K562 (cell line): ENCODE data around the gene ENDOU. TPM values are rescaled to one million over a fixed set of nuclear protein-coding genes. Genes with fewer than 3 reads are reported as not detected.
A peak's percentile ranks its signal among the peaks of the same experiment; 100 is the strongest.

Source experiments
- ATAC-seq: fragments of 200-7000 bp; cut with Tn5 transposase; 3 replicates; pipeline ENCODE4 v1.9.1; 2020; ENCODE audit warnings: moderate library complexity
- BruUV-seq: library from RNA; stranded (reverse); fragments of 400-500 nt; replicated peaks from 2 replicates; lab custom pipeline; 2021; lab: Mats Ljungman, UMichigan
- CTCF ChIA-PET: fragments of 300-600 bp; formaldehyde crosslinking; extraction: SDS; loops from one replicate; lab custom pipeline; 2021; ENCODE audit warnings: low intra/inter-chr PET ratio; lab: Yijun Ruan, JAX
- POLR2A ChIA-PET: fragments of 300-600, 350-650 bp; sonication (Branson Sonifier 250); formaldehyde crosslinking; extraction: SDS; loops from one replicate; lab custom pipeline; 2021; ENCODE audit warnings: antibody characterized with exemption, inconsistent platforms; lab: Yijun Ruan, JAX
- DNase-seq, 4 experiments: peaks; one replicate each; pipeline versions ENCODE4 v3.0.0 to v3.0.0-alpha.2; 2011 to 2018; ENCODE audit warnings: low spot score in 3 of 4, mixed read lengths in 3 of 4; ENCODE audit errors: extremely low read depth in 1 of 4
- FAIRE-seq: peaks from 2 replicates; lab custom pipeline; 2011; peaks lifted over from hg19 to GRCh38; lab: Jason Lieb, UNC
- H2AFZ ChIP-seq: 2 replicates; pipeline ENCODE4 v1.6.0; 2011; ENCODE audit warnings: low read depth, low read length, control low read depth, inconsistent platforms
- H3K27ac ChIP-seq: fragments of 200-600 bp; 3 replicates; pipeline ENCODE4 v1.8.0; 2011; ENCODE audit warnings: low read depth, mild to moderate bottlenecking, control low read depth, inconsistent platforms, low read length, moderate library complexity, mixed read lengths; ENCODE audit errors: extremely low read depth
- H3K27me3 ChIP-seq, 2 experiments: fragments of 300-600 bp in 1 of 2; 2 replicates in 1 of 2; 3 replicates in 1 of 2; pipeline versions ENCODE4 v1.6.0 to v1.8.0; 2011; ENCODE audit warnings: inconsistent platforms in 2 of 2, low read length in 2 of 2, mild to moderate bottlenecking in 1 of 2, mixed read lengths in 1 of 2, moderate library complexity in 1 of 2; ENCODE audit not compliant: control insufficient read depth in 2 of 2, insufficient read depth in 2 of 2
- H3K36me3 ChIP-seq: fragments of 300-600 bp; 3 replicates; pipeline ENCODE4 v1.8.0; 2011; ENCODE audit warnings: mild to moderate bottlenecking, low read length, inconsistent platforms; ENCODE audit not compliant: control insufficient read depth, insufficient read depth
- H3K4me1 ChIP-seq, 2 experiments: fragments of 200-600 bp in 1 of 2; replicated peaks in 1 of 2; 2 replicates in 1 of 2; 3 replicates in 1 of 2; pipeline versions ENCODE4 v1.5.1 to v1.8.0; 2011; ENCODE audit warnings: inconsistent platforms in 2 of 2, low read length in 2 of 2, mild to moderate bottlenecking in 1 of 2, mixed read lengths in 1 of 2, moderate library complexity in 1 of 2; ENCODE audit not compliant: control insufficient read depth in 2 of 2, insufficient read depth in 2 of 2
- H3K4me2 ChIP-seq: 2 replicates; pipeline ENCODE4 v1.6.1; 2011; ENCODE audit warnings: low read length, control low read depth, inconsistent platforms, mixed read lengths; ENCODE audit not compliant: insufficient read depth
- H3K4me3 ChIP-seq: fragments of 200-600 bp; sonication (generic), shearing (Covaris generic); 2 replicates; pipeline ENCODE4 v1.5.1; 2016; ENCODE audit warnings: control low read depth, inconsistent platforms
- H3K79me2 ChIP-seq: fragments of 200-600 bp; 3 replicates; pipeline ENCODE4 v1.8.0; 2011; ENCODE audit warnings: low read length, inconsistent platforms; ENCODE audit not compliant: control insufficient read depth, insufficient read depth
- H3K9ac ChIP-seq, 2 experiments: 2 replicates each; pipeline versions ENCODE4 v1.6.0 to v1.6.1; 2011; ENCODE audit warnings: low read depth in 2 of 2, low read length in 2 of 2, control low read depth in 1 of 2, inconsistent platforms in 1 of 2, mild to moderate bottlenecking in 1 of 2, mixed read lengths in 1 of 2; ENCODE audit not compliant: insufficient read depth in 1 of 2
- H3K9me1 ChIP-seq: one replicate; pipeline ENCODE4 v1.6.0; 2011; ENCODE audit warnings: inconsistent platforms, mild to moderate bottlenecking, low read length, moderate library complexity; ENCODE audit not compliant: control insufficient read depth, insufficient read depth
- H3K9me3 ChIP-seq: replicated peaks from 2 replicates; pipeline ENCODE4 v1.5.1; 2011; ENCODE audit warnings: low read depth, low read length, inconsistent platforms; ENCODE audit not compliant: control insufficient read depth, insufficient read depth
- H4K20me1 ChIP-seq: replicated peaks from 2 replicates; pipeline ENCODE4 v1.6.1; 2011; ENCODE audit warnings: low read length, inconsistent platforms, mixed read lengths; ENCODE audit not compliant: control insufficient read depth, insufficient read depth
- BCOR ChIP-seq: fragments of 450-650 bp; IDR thresholded peaks from 2 replicates; pipeline ENCODE4 v1.6.1; 2016
- ELF4 ChIP-seq: fragments of 450-650 bp; formaldehyde crosslinking; IDR thresholded peaks from 2 replicates; pipeline ENCODE4 v1.4.0; 2022; ENCODE audit warnings: missing genetic modification characterization
- FOXP1 ChIP-seq: sonication (generic); formaldehyde crosslinking; IDR thresholded peaks from 2 replicates; pipeline ENCODE4 v1.8.0; 2022; ENCODE audit warnings: mild to moderate bottlenecking, missing genetic modification reagents
- GTF2E2 ChIP-seq: fragments of 200-800 bp; sonication (Bioruptor generic); IDR thresholded peaks from 2 replicates; pipeline ENCODE4 v1.6.1; 2016; ENCODE audit warnings: missing genetic modification characterization, missing compliant biosample characterization
- HDAC1 ChIP-seq, 2 experiments: fragments of 450-650 bp; IDR thresholded peaks; 2 replicates each; pipeline ENCODE4 v1.6.1; 2016 to 2017; ENCODE audit warnings: inconsistent platforms in 1 of 2, mild to moderate bottlenecking in 1 of 2, moderate library complexity in 1 of 2
- HDAC3 ChIP-seq: fragments of 450-650 bp; IDR thresholded peaks from 2 replicates; pipeline ENCODE4 v1.6.1; 2018; ENCODE audit warnings: borderline replicate concordance, mild to moderate bottlenecking, moderate library complexity; ENCODE audit not compliant: partially characterized antibody
- HSF4 ChIP-seq: fragments of 250-450 bp; sonication (Bioruptor Pico); IDR thresholded peaks from 2 replicates; pipeline ENCODE4 v2.1.2; 2022; ENCODE audit warnings: mild to moderate bottlenecking, moderate library complexity, borderline replicate concordance
- ILF3 ChIP-seq: fragments of 450-650 bp; IDR thresholded peaks from 2 replicates; pipeline ENCODE4 v1.6.1; 2018; ENCODE audit warnings: antibody characterized with exemption, mild to moderate bottlenecking, moderate library complexity, borderline replicate concordance
- NR4A1 ChIP-seq, 2 experiments: fragments of 250-450 bp in 1 of 2; fragments of 450-650 bp in 1 of 2; sonication (Bioruptor Pico) in 1 of 2; IDR thresholded peaks; 2 replicates each; pipeline versions ENCODE4 v1.4.0 to v1.6.1; 2016 to 2020; ENCODE audit warnings: mild to moderate bottlenecking in 2 of 2, missing compliant biosample characterization in 1 of 2, missing genetic modification characterization in 1 of 2, moderate library complexity in 1 of 2
- ZFPM2 ChIP-seq: fragments of 250-450 bp; sonication (Bioruptor Pico); IDR thresholded peaks from 2 replicates; pipeline ENCODE4 v1.5.1; 2022; ENCODE audit warnings: mild to moderate bottlenecking
- ZNF184 ChIP-seq: sonication (generic); formaldehyde crosslinking; IDR thresholded peaks from 2 replicates; pipeline ENCODE4 v1.5.0; 2020; ENCODE audit warnings: missing genetic modification reagents
- ZNF23 ChIP-seq: fragments of 250-450 bp; sonication (Bioruptor Pico); IDR thresholded peaks from 2 replicates; pipeline ENCODE4 v1.4.0; 2020; ENCODE audit warnings: mild to moderate bottlenecking
- ZNF561 ChIP-seq: fragments of 450-650 bp; formaldehyde crosslinking; conservative IDR thresholded peaks from 2 replicates; pipeline ENCODE4 v1.4.0; 2020; ENCODE audit warnings: mild to moderate bottlenecking, moderate library complexity
- ZZZ3 ChIP-seq: fragments of 450-650 bp; IDR thresholded peaks from 2 replicates; pipeline ENCODE4 v1.6.1; 2016; ENCODE audit warnings: antibody characterized with exemption, mild to moderate bottlenecking, moderate library complexity
- WGBS: fragments of 100-300 bp; shearing (Covaris generic); methylation state at CpG from one replicate; pipeline ENCODE4 v1.1.6; 2016; ENCODE audit warnings: low coverage, mixed read lengths; ENCODE audit not compliant: insufficient coverage; ENCODE audit errors: missing lambda C conversion rate; 5-methylcytosine and 5-hydroxymethylcytosine counted together
- in situ Hi-C: fragments of 300-500 bp; cut with MboI; formaldehyde crosslinking; loops from 4 replicates; pipeline ENCODE4 v1.15.0; 2018; ENCODE audit warnings: inconsistent platforms, mixed read lengths
- intact Hi-C: fragments of 100-400 bp; cut with micrococcal nuclease; formaldehyde crosslinking; loops from 2 replicates; pipeline ENCODE4 v1.14.2; 2022
- polyA plus RNA-seq, 8 experiments: library from polyadenylated mRNA; depleted of rRNA in 4 of 8; stranded (reverse) in 5 of 8; unstranded in 3 of 8; fragments of >200 nt; fragmentation: Nextera tagmentation in 2 of 8; fragmentation: Illumina TruSeq in 1 of 8; extraction: Ambion mirVana in 2 of 8; extraction: Trizol in 1 of 8; gene quantifications; 2 replicates each; pipeline versions ENCODE4 v1.2.1 to v1.2.3, GENCODE V29; 2011 to 2014; ENCODE audit warnings: inconsistent platforms in 1 of 8, missing spikeins in 1 of 8
- total RNA-seq, 7 experiments: library from RNA; depleted of rRNA in 6 of 7; stranded (reverse); fragments of >200 nt in 6 of 7; fragmentation: Illumina TruSeq in 2 of 7; extraction: Trizol in 2 of 7; gene quantifications; 2 replicates each; pipeline versions ENCODE4 v1.2.1 to v1.2.3, GENCODE V29; 2011 to 2021; ENCODE audit warnings: low replicate concordance in 1 of 7
- TF ChIP-seq, protein P1 (sequence below): fragments of 250-450 bp; sonication (Bioruptor Pico); IDR thresholded peaks from 2 replicates; pipeline ENCODE4 v1.5.0; 2022; ENCODE audit warnings: mild to moderate bottlenecking
- TF ChIP-seq, protein P2 (sequence below): fragments of 450-650 bp; formaldehyde crosslinking; IDR thresholded peaks from 2 replicates; pipeline ENCODE4 v1.4.0; 2020; ENCODE audit warnings: mild to moderate bottlenecking, moderate library complexity

Gene ENDOU
- total and polyA plus RNA-seq, 9 of the 15 experiments (the other 6 are each of a cell fraction or from before 2014, with no cell fraction given) = 0.03 TPM; not detected in 8

DNA sequence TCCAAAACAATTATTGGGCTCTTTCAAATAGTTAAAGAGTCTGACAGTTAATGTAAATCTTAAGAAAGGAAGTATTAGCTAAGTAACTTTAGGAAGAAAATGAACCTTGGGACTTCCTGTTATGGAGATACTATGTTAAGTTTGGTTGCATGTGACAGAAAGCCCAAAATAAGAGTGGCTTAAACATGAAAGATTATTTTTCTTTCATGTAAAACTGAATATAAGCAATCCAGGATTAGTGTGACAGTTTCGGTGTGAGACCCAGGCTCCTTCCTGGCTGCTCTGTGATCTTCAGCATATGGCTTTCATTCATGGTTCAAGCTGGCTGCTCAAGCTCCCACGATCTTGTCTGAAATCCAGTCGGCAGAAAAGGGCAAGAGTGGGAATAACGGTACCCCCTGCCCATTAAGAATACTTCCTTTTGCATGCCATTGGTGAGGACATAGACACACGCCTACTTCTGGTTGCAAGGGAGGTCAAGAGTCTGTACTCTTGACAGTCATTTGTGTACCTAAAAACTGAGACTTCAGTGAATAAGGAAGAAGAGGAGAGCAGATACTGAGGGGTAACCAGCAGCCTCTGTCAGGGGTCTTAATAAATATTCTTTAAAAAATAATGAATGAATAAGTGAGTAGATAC lies 17.3 kb downstream of the ENDOU start:
- Histone ChIP-seq H3K27me3 (no peaks in the 10 kb centered on the region), H3K9ac (peak overlapping the region; percentile 53 to 98; a peak in 1 of 4 replicates), H3K9me3 (no peaks in the 10 kb centered on the region), H4K20me1 (no peaks in the 10 kb centered on the region), H3K79me2 (peaks cover 50% of the 10 kb centered on the region), H3K4me3 (no peak overlapping the region), H3K36me3 (peaks cover 10% of the 10 kb centered on the region; the same call in 1 of the 3 replicates), H3K4me1 (peaks cover 9 to 36% of the 10 kb centered on the region in 2 experiments), H3K27ac (peak overlapping the region; percentile 1; the same call in 1 of the 3 replicates), H3K4me2 (peak overlapping the region; percentile 13; the same call in 1 of the 2 replicates), H3K9me1 (no peaks in the 10 kb centered on the region), H2AFZ (0 out of 2 replicates have a peak overlapping the region, but pooled peaks have one; percentile 15)
- TF ChIP-seq GTF2E2 (tag) = no peak
- TF ChIP-seq HDAC1 (IDR thresholded peaks at IDR 0.05) = no peak
- no peak for TF ChIP-seq ILF3
- no peak for TF ChIP-seq HSF4
- TF ChIP-seq ZZZ3 = no peak
- no peak for TF ChIP-seq ZFPM2
- TF ChIP-seq ZNF184 (CRISPR knock-in tag) = no peak
- TF ChIP-seq ELF4 (CRISPR knock-in tag) = no peak
- TF ChIP-seq BCOR = no peak
- no peak for TF ChIP-seq FOXP1 (CRISPR knock-in tag)
- TF ChIP-seq HDAC3 = no peak
- TF ChIP-seq, protein P1, sequence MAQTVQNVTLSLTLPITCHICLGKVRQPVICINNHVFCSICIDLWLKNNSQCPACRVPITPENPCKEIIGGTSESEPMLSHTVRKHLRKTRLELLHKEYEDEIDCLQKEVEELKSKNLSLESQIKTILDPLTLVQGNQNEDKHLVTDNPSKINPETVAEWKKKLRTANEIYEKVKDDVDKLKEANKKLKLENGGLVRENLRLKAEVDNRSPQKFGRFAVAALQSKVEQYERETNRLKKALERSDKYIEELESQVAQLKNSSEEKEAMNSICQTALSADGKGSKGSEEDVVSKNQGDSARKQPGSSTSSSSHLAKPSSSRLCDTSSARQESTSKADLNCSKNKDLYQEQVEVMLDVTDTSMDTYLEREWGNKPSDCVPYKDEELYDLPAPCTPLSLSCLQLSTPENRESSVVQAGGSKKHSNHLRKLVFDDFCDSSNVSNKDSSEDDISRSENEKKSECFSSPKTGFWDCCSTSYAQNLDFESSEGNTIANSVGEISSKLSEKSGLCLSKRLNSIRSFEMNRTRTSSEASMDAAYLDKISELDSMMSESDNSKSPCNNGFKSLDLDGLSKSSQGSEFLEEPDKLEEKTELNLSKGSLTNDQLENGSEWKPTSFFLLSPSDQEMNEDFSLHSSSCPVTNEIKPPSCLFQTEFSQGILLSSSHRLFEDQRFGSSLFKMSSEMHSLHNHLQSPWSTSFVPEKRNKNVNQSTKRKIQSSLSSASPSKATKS (CRISPR knock-in tag) = no peak
- no peak for TF ChIP-seq ZNF23 (CRISPR knock-in tag)
- TF ChIP-seq ZNF561 = no peak
- no peak for TF ChIP-seq NR4A1 (CRISPR knock-in tag; IDR thresholded peaks at IDR 0.05)
- TF ChIP-seq NR4A1 (tag; IDR thresholded peaks at IDR 0.05) = no peak
- TF ChIP-seq, protein P2, sequence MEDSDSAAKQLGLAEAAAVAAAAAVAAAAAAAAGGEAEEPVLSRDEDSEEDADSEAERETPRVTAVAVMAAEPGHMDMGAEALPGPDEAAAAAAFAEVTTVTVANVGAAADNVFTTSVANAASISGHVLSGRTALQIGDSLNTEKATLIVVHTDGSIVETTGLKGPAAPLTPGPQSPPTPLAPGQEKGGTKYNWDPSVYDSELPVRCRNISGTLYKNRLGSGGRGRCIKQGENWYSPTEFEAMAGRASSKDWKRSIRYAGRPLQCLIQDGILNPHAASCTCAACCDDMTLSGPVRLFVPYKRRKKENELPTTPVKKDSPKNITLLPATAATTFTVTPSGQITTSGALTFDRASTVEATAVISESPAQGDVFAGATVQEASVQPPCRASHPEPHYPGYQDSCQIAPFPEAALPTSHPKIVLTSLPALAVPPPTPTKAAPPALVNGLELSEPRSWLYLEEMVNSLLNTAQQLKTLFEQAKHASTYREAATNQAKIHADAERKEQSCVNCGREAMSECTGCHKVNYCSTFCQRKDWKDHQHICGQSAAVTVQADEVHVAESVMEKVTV = no peak
- intact Hi-C loops = no loop called here
- BruUV-seq = no TSS peak
- ChIA-PET CTCF (interaction anchor here (0.6 kb wide), 1 partner anchor 482 kb away, joined by 3 read pairs; no protein-coding TSS in a partner anchor), POLR2A (interaction anchor here (0.7 to 1.8 kb wide), 8 partner anchors 10 to 116 kb away, joined by 3 to 6 read pairs (median 4); no protein-coding TSS in a partner anchor)
- ATAC-seq (no peak), FAIRE-seq (peak; percentile 44), DNase-seq (no peak)
- in situ Hi-C loops = no loop called here
- WGBS = 48% methylated on average over 5 of the region's 5 CpGs
